ENCODE measurements around the gene PHF23. TPM values are rescaled to one million over a fixed set of nuclear protein-coding genes. Genes with fewer than 3 reads are reported as not detected.
A peak's percentile ranks its signal among the peaks of the same experiment; 100 is the strongest.

The PHF23 gene
- total and polyA plus RNA-seq, 12 donors, result 16.1 to 25.0 (median 22.6) TPM

DNA sequence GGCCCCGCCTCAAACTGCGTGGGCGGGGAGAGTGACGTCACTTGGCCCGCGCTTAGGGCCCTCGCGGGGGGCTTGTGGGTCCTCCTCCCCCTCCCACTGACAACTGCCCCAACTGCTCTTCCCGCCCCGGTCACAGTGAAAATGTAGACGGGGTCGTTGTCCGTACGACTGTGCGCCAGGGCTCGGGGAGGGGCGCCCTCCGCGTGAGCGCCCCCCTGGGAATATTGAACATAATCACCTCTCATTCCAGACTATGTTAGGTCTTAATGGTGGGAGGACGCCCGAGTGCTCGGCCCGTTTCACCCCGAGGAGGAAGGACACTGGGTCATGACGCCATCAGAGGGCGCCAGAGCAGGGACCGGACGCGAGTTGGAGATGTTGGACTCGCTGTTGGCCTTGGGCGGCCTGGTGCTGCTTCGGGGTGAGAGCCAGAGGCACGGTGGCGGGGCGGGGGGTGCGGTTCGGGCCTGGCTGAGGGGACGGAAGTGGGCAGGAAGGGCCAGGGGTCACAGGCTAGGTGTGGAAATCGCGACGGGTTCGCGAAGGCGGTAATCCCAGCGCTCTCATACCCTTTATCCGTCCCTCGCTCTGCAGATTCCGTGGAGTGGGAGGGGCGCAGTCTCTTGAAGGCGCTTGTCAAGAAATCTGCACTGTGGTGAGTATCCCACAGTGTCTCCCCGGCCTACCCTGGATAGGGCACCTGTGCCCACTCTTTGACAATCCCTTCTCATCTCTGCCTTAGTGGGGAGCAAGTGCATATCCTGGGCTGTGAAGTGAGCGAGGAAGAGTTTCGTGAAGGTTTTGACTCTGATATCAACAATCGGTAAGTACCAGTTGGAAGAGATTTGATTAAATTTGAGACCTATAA lies 13.2 kb upstream of the PHF23 start, which contains the start of gene ELP5:
Gene ELP5 (plus strand): TSS at position 40 of the 868 bp plus-strand sequence. CDS start 336 bp downstream, at position 376.
- TF ChIP-seq, protein P1, sequence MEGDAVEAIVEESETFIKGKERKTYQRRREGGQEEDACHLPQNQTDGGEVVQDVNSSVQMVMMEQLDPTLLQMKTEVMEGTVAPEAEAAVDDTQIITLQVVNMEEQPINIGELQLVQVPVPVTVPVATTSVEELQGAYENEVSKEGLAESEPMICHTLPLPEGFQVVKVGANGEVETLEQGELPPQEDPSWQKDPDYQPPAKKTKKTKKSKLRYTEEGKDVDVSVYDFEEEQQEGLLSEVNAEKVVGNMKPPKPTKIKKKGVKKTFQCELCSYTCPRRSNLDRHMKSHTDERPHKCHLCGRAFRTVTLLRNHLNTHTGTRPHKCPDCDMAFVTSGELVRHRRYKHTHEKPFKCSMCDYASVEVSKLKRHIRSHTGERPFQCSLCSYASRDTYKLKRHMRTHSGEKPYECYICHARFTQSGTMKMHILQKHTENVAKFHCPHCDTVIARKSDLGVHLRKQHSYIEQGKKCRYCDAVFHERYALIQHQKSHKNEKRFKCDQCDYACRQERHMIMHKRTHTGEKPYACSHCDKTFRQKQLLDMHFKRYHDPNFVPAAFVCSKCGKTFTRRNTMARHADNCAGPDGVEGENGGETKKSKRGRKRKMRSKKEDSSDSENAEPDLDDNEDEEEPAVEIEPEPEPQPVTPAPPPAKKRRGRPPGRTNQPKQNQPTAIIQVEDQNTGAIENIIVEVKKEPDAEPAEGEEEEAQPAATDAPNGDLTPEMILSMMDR (IDR thresholded peaks at IDR 0.05), result peak in 7 of 9 donors; percentile 12 to 59 (median 35)
- intact Hi-C loops (cut with DNase I), result loop anchor here in 4 of 10 donors (2.0 to 10.0 kb wide), 5 partner anchors 28 to 322 kb away; partner anchors contain the start of genes CD68 (in 1 of the 4), SENP3 (in 1 of the 4) and SLC2A4 (in 1 of the 4)
- H3K4me3 ChIP-seq, result peak within 1 kb of the TSS; percentile 65 to 100 (median 90)
- WGBS, 2 donors, result 1% methylated on average over 55 of the region's 55 CpGs
- H3K27me3 ChIP-seq, result no peaks in the 10 kb centered on the region
- no peaks in the 10 kb centered on the region for H3K9me3 ChIP-seq
- peak; percentile 95 to 97 for DNase-seq
- peak; percentile 77 to 91 (median 84) for ATAC-seq
- peaks cover 13 to 53% (median 41%) of the 10 kb centered on the region in 9 donors for H3K4me1 ChIP-seq
- H3K36me3 ChIP-seq, result peaks cover 0 to 43% (median 28%) of the 10 kb centered on the region in 9 donors
- peak within 1 kb of the TSS; percentile 96 to 100 (median 99) for H3K27ac ChIP-seq

DNA sequence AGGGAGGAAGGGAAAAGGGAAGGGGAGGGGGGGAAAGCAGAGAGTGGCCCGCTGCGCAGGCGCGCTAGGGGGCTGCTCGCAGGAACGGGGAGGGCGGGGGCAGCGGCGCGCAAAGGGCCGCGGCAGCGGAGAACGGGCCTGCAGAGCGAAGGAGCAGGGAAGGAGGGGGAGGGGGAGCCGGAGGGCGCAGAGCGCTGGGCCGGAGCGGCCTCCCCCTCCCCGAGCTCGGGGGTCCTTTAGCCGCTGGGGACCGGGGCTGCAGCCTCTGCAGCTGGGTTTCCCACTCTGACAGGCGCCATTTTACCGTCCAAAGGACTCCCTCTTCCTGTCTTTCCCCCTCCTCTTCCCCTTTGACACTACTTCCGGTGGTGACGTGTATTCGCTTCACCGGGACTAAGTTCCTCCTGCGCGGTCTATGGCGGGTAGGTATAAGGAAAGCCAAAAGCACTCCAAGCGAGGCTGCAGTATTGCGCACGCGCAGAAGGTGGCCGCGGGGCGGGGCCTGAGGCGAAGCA lies 12.5 kb upstream of the PHF23 start, which contains the start of gene CTDNEP1:
Gene CTDNEP1 (minus strand): TSS at position 74 of the 515 bp plus-strand sequence. CDS start 438 bp downstream, outside the sequence.
- TF ChIP-seq, protein P1 (IDR thresholded peaks at IDR 0.05), result no peak
- peaks cover 0 to 42% (median 24%) of the 10 kb centered on the region in 9 donors for H3K36me3 ChIP-seq
- ATAC-seq, result peak; percentile 93 to 96 (median 95)
- H3K4me3 ChIP-seq, result peak within 1 kb of the TSS; percentile 65 to 100 (median 90)
- no peaks in the 10 kb centered on the region for H3K27me3 ChIP-seq
- H3K4me1 ChIP-seq, result peaks cover 13 to 57% (median 41%) of the 10 kb centered on the region in 9 donors
- DNase-seq, result peak; percentile 97 to 99
- 1% methylated on average over 32 to 41 of the region's 41 CpGs for WGBS, 2 donors
- no peaks in the 10 kb centered on the region for H3K9me3 ChIP-seq
- intact Hi-C loops (cut with DNase I), result loop anchor here in 4 of 10 donors (2.0 to 10.0 kb wide), 5 partner anchors 29 to 323 kb away; partner anchors contain the start of genes CD68 (in 1 of the 4), SENP3 (in 1 of the 4) and SLC2A4 (in 1 of the 4)
- H3K27ac ChIP-seq, result peak within 1 kb of the TSS; percentile 96 to 100 (median 99)

DNA sequence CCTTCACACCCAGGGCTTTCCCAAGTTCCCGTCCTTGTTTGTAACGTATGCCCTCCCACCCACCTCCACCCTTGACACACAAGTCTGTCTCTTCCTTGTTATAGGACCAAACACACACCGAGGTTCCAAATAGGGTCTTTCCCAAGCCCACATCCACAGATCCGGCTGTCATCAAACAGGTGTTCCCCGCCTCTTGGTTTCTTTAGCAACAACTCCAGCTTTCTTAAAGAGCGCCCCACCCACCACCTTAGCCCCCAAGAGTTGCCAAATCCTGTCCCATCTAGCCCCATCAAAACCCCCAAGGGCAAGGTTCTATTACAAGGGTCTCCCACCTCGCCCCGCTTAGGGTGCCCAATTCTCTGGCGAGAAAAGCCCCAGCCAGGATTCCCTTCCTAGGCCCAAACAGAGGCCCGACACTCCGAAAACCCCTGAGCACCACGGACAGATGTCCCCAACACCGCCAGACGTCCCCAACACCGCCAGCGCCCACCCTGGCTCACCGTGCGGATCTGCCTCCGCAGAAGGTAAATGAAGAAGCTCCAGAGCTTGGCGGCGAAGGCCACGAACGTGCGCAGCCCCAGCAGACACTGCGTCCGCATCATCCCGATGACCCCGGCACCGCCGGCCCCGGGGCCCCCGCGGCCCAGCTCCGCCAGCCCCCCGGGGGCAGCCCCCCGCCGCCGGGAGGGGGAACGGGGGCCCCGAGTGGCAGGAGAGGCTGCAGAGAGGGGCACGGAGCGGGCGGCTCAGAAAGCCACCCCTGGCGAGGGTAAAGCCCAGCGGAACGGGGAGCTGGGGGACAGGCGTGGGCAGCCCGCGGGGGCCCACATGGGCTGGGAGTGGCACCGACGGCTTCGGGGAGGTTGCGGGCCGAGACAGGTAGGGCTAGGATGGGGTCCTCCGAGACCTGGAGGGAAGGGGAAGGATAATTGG lies 11.7 kb upstream of the PHF23 start:
- 1 to 3% methylated on average over 45 to 55 of the region's 55 CpGs for WGBS, 2 donors
- peak overlapping the region; percentile 96 to 100 (median 99) for H3K27ac ChIP-seq
- TF ChIP-seq, protein P1 (IDR thresholded peaks at IDR 0.05), result no peak
- ATAC-seq, result peak in 2 of 8 donors; percentile 0
- H3K4me3 ChIP-seq, result peak overlapping the region; percentile 65 to 100 (median 90)
- H3K4me1 ChIP-seq, result peaks cover 13 to 57% (median 41%) of the 10 kb centered on the region in 9 donors
- H3K27me3 ChIP-seq, result no peaks in the 10 kb centered on the region
- intact Hi-C loops (cut with DNase I), result loop anchor here in 3 of 10 donors (5.0 to 10.0 kb wide), 3 partner anchors 46 to 324 kb away; partner anchors contain the start of genes CD68 (in 1 of the 3) and SENP3 (in 1 of the 3)
- H3K36me3 ChIP-seq, result peaks cover 0 to 42% (median 23%) of the 10 kb centered on the region in 9 donors
- H3K9me3 ChIP-seq, result no peaks in the 10 kb centered on the region
- no peak for DNase-seq

All from heart right ventricle (tissue), 16 donors.